Cerebellar cortex (tissue), 1 donor: ENCODE results near the gene LRGUK.

Source experiments
- DNase-seq: peaks from one replicate; pipeline ENCODE4 v3.0.0-alpha.2; 2015; ENCODE audit warnings: low spot score

The LRGUK gene

DNA sequence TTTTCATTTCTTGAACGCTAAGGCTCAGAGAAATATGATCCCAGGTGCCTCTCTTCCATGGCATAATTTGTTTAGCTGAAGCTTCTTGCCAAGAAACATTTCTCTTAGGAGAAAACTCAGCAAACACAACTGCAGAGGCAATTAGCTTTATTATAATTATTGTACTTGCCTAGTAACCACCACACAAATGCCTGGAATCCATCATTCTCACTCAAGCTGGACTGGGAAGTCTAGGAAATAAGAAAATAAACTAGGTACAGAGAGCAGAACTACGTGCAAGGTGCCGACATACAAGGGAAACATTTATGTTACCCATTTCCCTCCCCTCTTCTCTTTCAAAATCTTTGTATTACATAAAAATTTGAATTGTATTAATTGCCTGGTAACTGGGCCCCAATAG lies 174.5 kb downstream of the LRGUK start:
- no peak for DNase-seq

GRCh38 chr7:134302120-134302519 lies 175.0 kb downstream of the LRGUK start:
- no peak for DNase-seq

- DNase-seq: no peak
Measured at GRCh38 chr7:134307320-134307719, 180.2 kb downstream of the LRGUK start.

GRCh38 chr7:134308548-134308947 lies 181.4 kb downstream of the LRGUK start:
- DNase-seq: no peak

- no peak for DNase-seq
Measured at GRCh38 chr7:134311807-134312206, 184.7 kb downstream of the LRGUK start.

- DNase-seq: no peak
Measured at GRCh38 chr7:134312717-134313116, 185.6 kb downstream of the LRGUK start.

DNA sequence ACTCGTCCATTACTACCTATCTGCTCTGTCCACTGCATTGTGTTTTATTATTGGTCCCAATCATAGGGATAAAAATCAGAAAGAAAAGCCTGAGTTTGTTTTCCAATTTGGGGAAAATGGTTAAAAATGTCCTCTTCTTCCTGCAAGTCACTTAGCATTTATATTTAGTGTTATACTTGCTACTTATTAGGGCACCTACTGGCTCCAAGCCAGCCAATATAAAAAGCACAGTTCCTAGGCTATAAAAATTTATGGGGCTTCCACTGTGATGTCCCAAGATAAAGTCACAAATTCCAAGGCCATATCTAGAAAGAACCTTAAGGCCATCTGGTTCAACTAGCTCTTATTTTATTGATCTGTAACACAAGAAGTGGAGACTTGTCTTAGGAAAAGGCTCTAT lies 186.4 kb downstream of the LRGUK start:
- no peak for DNase-seq
